H7 (cell line): ENCODE measurements around the gene NUDT21. TPM values are rescaled to one million over a fixed set of nuclear protein-coding genes. Genes with fewer than 3 reads are reported as not detected.

Experiments used
- DNase-seq: peaks from one replicate; pipeline ENCODE4 v3.0.0; 2012
- H3K27me3 ChIP-seq: 2 replicates; pipeline ENCODE4 v1.6.0; 2011; ENCODE audit warnings: mild to moderate bottlenecking, low read length; ENCODE audit not compliant: control insufficient read depth, insufficient read depth
- H3K36me3 ChIP-seq: replicated peaks from 2 replicates; pipeline ENCODE4 v1.5.1; 2011; ENCODE audit warnings: low read length; ENCODE audit not compliant: control insufficient read depth, insufficient read depth
- H3K4me3 ChIP-seq: 2 replicates; pipeline ENCODE4 v1.5.1; 2011; ENCODE audit warnings: low read depth, mild to moderate bottlenecking, control low read depth, low read length, moderate library complexity; ENCODE audit not compliant: insufficient read depth
- total RNA-seq: library from RNA; depleted of rRNA; stranded (reverse); fragments of >200 nt; shearing (Covaris generic); gene quantifications from 2 replicates; pipeline ENCODE4 v1.2.3, GENCODE V29; 2014

The NUDT21 gene
- total RNA-seq, 1 experiment from 2014 or later, result 160 TPM

- peaks cover 19% of the 10 kb centered on the region for H3K36me3 ChIP-seq
- H3K27me3 ChIP-seq, result no peaks in the 10 kb centered on the region
- no peak overlapping the region for H3K4me3 ChIP-seq
- no peak for DNase-seq
Measured at GRCh38 chr16:56438038-56438437, 13.1 kb downstream of the NUDT21 start.

- no peaks in the 10 kb centered on the region for H3K27me3 ChIP-seq
- no peak for DNase-seq
- peaks cover 19% of the 10 kb centered on the region for H3K36me3 ChIP-seq
- no peak overlapping the region for H3K4me3 ChIP-seq
Measured at GRCh38 chr16:56436258-56436657, 14.9 kb downstream of the NUDT21 start.

- Histone ChIP-seq H3K36me3 (peaks cover 4% of the 10 kb centered on the region; the same call in 1 of the 2 replicates), H3K4me3 (no peak overlapping the region), H3K27me3 (peaks cover 1% of the 10 kb centered on the region; the same call in 1 of the 2 replicates)
- DNase-seq, result no peak
Measured at GRCh38 chr16:56428091-56428490, 23.0 kb downstream of the NUDT21 start.

GRCh38 chr16:56426585-56426984 is 24.5 kb downstream of the NUDT21 start:
- Histone ChIP-seq H3K36me3 (peaks cover 4% of the 10 kb centered on the region; the same call in 1 of the 2 replicates), H3K4me3 (no peak overlapping the region), H3K27me3 (peaks cover 1% of the 10 kb centered on the region; the same call in 1 of the 2 replicates)
- DNase-seq, result no peak

- H3K27me3 ChIP-seq, result peaks cover 1% of the 10 kb centered on the region; the same call in 1 of the 2 replicates
- peak; percentile 94 for DNase-seq
- peak within 1 kb of the TSS; percentile 82 for H3K4me3 ChIP-seq
- H3K36me3 ChIP-seq, result no peaks in the 10 kb centered on the region; the same call in 1 of the 2 replicates
Measured at GRCh38 chr16:56425439-56425832, 25.7 kb downstream of the NUDT21 start, which contains the start of gene AMFR. Gene AMFR (minus strand): TSS chr16:56425545. CDS start chr16:56425327, 218 bp downstream.

GRCh38 chr16:56424791-56425438 is 26.2 kb downstream of the NUDT21 start:
- H3K36me3 ChIP-seq, result no peaks in the 10 kb centered on the region; the same call in 1 of the 2 replicates
- peak; percentile 76 for DNase-seq
- H3K4me3 ChIP-seq, result peak overlapping the region; percentile 82
- H3K27me3 ChIP-seq, result peaks cover 1% of the 10 kb centered on the region; the same call in 1 of the 2 replicates

- no peak for DNase-seq
- Histone ChIP-seq H3K27me3 (peaks cover 1% of the 10 kb centered on the region; the same call in 1 of the 2 replicates), H3K36me3 (no peaks in the 10 kb centered on the region; the same call in 1 of the 2 replicates), H3K4me3 (peak overlapping the region; percentile 82)
Measured at GRCh38 chr16:56424404-56424764, 26.7 kb downstream of the NUDT21 start.

GRCh38 chr16:56423584-56424403 is 27.3 kb downstream of the NUDT21 start:
- no peak for DNase-seq
- Histone ChIP-seq H3K4me3 (peak overlapping the region; percentile 82), H3K27me3 (peaks cover 1% of the 10 kb centered on the region; the same call in 1 of the 2 replicates), H3K36me3 (no peaks in the 10 kb centered on the region; the same call in 1 of the 2 replicates)

GRCh38 chr16:56422896-56423441 is 28.2 kb downstream of the NUDT21 start:
- Histone ChIP-seq H3K36me3 (no peaks in the 10 kb centered on the region), H3K27me3 (peaks cover 1% of the 10 kb centered on the region; the same call in 1 of the 2 replicates), H3K4me3 (no peak overlapping the region)
- DNase-seq, result no peak

- no peak for DNase-seq
- Histone ChIP-seq H3K4me3 (no peak overlapping the region), H3K36me3 (no peaks in the 10 kb centered on the region), H3K27me3 (peaks cover 1% of the 10 kb centered on the region; the same call in 1 of the 2 replicates)
Measured at GRCh38 chr16:56421976-56422669, 29.0 kb downstream of the NUDT21 start.

GRCh38 chr16:56421313-56421712 is 29.8 kb downstream of the NUDT21 start:
- no peak for DNase-seq

GRCh38 chr16:56420613-56421012 is 30.5 kb downstream of the NUDT21 start:
- Histone ChIP-seq H3K36me3 (no peaks in the 10 kb centered on the region), H3K27me3 (peaks cover 1% of the 10 kb centered on the region; the same call in 1 of the 2 replicates), H3K4me3 (no peak overlapping the region)
- DNase-seq, result no peak

More at GRCh38 chr16:56421313-56421712, 29.8 kb downstream of the NUDT21 start:
- Histone ChIP-seq H3K36me3 (no peaks in the 10 kb centered on the region), H3K4me3 (no peak overlapping the region), H3K27me3 (peaks cover 1% of the 10 kb centered on the region; the same call in 1 of the 2 replicates)

- no peak for DNase-seq
- H3K4me3 ChIP-seq, result no peak overlapping the region
- no peaks in the 10 kb centered on the region for H3K36me3 ChIP-seq
- H3K27me3 ChIP-seq, result peaks cover 1% of the 10 kb centered on the region; the same call in 1 of the 2 replicates
Measured at GRCh38 chr16:56419740-56420548, 31.2 kb downstream of the NUDT21 start.
